Hepatocyte (in vitro differentiated cells): ENCODE measurements around the gene ENOX1. TPM values are rescaled to one million over a fixed set of nuclear protein-coding genes. Genes with fewer than 3 reads are reported as not detected.

Experiments
- DNase-seq: peaks from one replicate; pipeline ENCODE4 v3.0.0-alpha.2; 2016; ENCODE audit warnings: low spot score
- H2AFZ ChIP-seq: fragments of 200-600 bp; sonication (generic); 2 replicates; pipeline ENCODE4 v1.6.0; 2016; ENCODE audit warnings: antibody characterized with exemption, mild to moderate bottlenecking
- H3K27ac ChIP-seq: fragments of 200-600 bp; sonication (generic); 2 replicates; pipeline ENCODE4 v1.5.1; 2016; ENCODE audit warnings: mild to moderate bottlenecking
- H3K27me3 ChIP-seq: fragments of 200-600 bp; sonication (generic); 2 replicates; pipeline ENCODE4 v1.6.1; 2016
- H3K36me3 ChIP-seq: fragments of 200-600 bp; sonication (generic); replicated peaks from 2 replicates; pipeline ENCODE4 v1.5.1; 2016; ENCODE audit warnings: low read depth; ENCODE audit not compliant: insufficient read depth
- H3K4me1 ChIP-seq: fragments of 200-600 bp; sonication (generic); 2 replicates; pipeline ENCODE4 v1.5.1; 2016; ENCODE audit warnings: mild to moderate bottlenecking, moderate library complexity; ENCODE audit not compliant: insufficient read depth
- H3K4me2 ChIP-seq: fragments of 200-600 bp; sonication (generic); 2 replicates; pipeline ENCODE4 v1.6.0; 2016
- H3K4me3 ChIP-seq: fragments of 200-600 bp; sonication (generic); 2 replicates; pipeline ENCODE4 v1.5.1; 2016; ENCODE audit warnings: mild to moderate bottlenecking
- H3K79me2 ChIP-seq: fragments of 200-600 bp; sonication (generic); 2 replicates; pipeline ENCODE4 v1.6.0; 2017; ENCODE audit warnings: mild to moderate bottlenecking
- H3K9me2 ChIP-seq: fragments of 200-600 bp; sonication (generic); replicated peaks from 2 replicates; pipeline ENCODE4 v1.6.0; 2017; ENCODE audit warnings: mild to moderate bottlenecking; ENCODE audit not compliant: insufficient read depth
- H3K9me3 ChIP-seq: fragments of 200-600 bp; sonication (generic); 2 replicates; pipeline ENCODE4 v1.5.1; 2016; ENCODE audit warnings: low read depth, mild to moderate bottlenecking
- H4K20me1 ChIP-seq: fragments of 200-600 bp; sonication (generic); 2 replicates; pipeline ENCODE4 v1.6.0; 2016; ENCODE audit warnings: mild to moderate bottlenecking; ENCODE audit not compliant: insufficient read depth, poor library complexity, severe bottlenecking
- EZH2 ChIP-seq: fragments of 200-600 bp; sonication (generic); IDR thresholded peaks from 2 replicates; pipeline ENCODE4 v1.6.1; 2016; ENCODE audit warnings: antibody characterized with exemption, mild to moderate bottlenecking, borderline replicate concordance
- EZH2phosphoT487 ChIP-seq: fragments of 200-600 bp; sonication (generic); IDR thresholded peaks from one replicate; pipeline ENCODE4 v1.6.1; 2018; ENCODE audit warnings: antibody characterized with exemption, mild to moderate bottlenecking, low read depth, moderate library complexity; ENCODE audit not compliant: unreplicated experiment, severe bottlenecking
- WGBS: methylation state at CpG from one replicate; pipeline ENCODE4 v1.1.6; 2016; ENCODE audit warnings: low lambda C conversion rate; ENCODE audit errors: missing lambda C conversion rate; 5-methylcytosine and 5-hydroxymethylcytosine counted together
- polyA plus RNA-seq: library from polyadenylated mRNA; unstranded; fragments of >200 nt; fragmentation: Nextera tagmentation; extraction: Ambion mirVana; gene quantifications from 2 replicates; pipeline ENCODE4 v1.2.1, GENCODE V29; 2016
- total RNA-seq: library from RNA; depleted of rRNA; stranded (reverse); fragments of >200 nt; gene quantifications from 2 replicates; pipeline ENCODE4 v1.2.3, GENCODE V29; 2014
- TF ChIP-seq, protein P1 (sequence below): fragments of 200-600 bp; sonication (generic); IDR thresholded peaks from 2 replicates; pipeline ENCODE4 v1.5.1; 2016; ENCODE audit warnings: antibody characterized with exemption, mild to moderate bottlenecking; ENCODE audit not compliant: poor library complexity

ENOX1 gene
- total and polyA plus RNA-seq, 2 experiments from 2014 or later = 2.4 to 4.0 TPM

DNA sequence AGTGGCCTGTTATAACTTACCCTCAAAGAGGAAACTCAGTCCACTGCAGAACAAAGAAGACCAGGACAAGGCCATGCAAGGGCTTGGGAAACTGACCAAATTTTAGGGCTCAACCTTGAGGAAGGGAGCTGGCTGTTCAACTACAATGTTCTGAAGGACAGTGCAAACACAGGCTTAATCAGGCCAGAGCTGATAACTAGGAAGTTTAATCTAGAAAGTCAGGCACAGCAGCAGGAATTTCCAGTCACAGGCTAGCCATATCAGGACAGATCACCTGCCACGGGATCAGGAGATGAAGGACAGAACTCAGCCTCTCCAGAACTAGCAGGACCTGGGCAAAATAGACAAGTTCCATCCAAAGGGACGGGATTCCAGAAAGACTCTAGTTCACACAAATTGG is 89.4 kb downstream of the ENOX1 start:
- H3K27ac ChIP-seq = no peak overlapping the region
- no peaks in the 10 kb centered on the region for H3K4me1 ChIP-seq
- no peaks in the 10 kb centered on the region for H3K36me3 ChIP-seq
- no peaks in the 10 kb centered on the region for H3K27me3 ChIP-seq
- no peaks in the 10 kb centered on the region for H3K9me3 ChIP-seq
- H2AFZ ChIP-seq = no peak overlapping the region
- DNase-seq = no peak
- H3K9me2 ChIP-seq = no peaks in the 10 kb centered on the region
- no peak for TF ChIP-seq EZH2phosphoT487
- TF ChIP-seq EZH2 = no peak
- H3K79me2 ChIP-seq = no peaks in the 10 kb centered on the region
- no peak overlapping the region for H3K4me2 ChIP-seq
- no peak overlapping the region for H3K4me3 ChIP-seq
- no peaks in the 10 kb centered on the region for H4K20me1 ChIP-seq
- 76% methylated on average over 2 of the region's 2 CpGs for WGBS

DNA sequence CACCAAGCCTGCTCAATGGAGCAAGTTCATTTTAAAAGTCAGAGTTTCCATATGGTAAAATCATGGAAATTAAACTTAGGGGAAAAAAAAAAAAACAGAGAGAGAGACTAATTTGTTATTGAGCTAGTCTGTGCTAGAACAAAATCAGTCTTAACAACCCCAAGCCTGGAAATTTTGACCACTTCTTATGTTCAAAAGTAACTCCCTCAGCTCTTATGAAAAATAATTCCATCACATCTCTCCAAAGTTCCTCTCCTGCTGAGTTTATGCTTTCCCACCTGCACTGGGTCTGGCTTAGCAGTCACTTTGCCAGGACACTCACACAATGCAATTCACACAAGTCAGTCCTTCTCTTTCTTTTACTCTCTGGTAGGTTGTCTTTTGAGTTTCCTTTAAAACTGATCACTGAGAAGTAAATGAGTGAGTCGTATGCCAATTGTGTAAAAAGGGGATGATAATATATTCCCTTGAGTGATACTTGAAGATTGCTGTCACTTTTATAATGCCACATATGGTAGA is 92.6 kb downstream of the ENOX1 start:
- no peak for TF ChIP-seq EZH2
- TF ChIP-seq, protein P1, sequence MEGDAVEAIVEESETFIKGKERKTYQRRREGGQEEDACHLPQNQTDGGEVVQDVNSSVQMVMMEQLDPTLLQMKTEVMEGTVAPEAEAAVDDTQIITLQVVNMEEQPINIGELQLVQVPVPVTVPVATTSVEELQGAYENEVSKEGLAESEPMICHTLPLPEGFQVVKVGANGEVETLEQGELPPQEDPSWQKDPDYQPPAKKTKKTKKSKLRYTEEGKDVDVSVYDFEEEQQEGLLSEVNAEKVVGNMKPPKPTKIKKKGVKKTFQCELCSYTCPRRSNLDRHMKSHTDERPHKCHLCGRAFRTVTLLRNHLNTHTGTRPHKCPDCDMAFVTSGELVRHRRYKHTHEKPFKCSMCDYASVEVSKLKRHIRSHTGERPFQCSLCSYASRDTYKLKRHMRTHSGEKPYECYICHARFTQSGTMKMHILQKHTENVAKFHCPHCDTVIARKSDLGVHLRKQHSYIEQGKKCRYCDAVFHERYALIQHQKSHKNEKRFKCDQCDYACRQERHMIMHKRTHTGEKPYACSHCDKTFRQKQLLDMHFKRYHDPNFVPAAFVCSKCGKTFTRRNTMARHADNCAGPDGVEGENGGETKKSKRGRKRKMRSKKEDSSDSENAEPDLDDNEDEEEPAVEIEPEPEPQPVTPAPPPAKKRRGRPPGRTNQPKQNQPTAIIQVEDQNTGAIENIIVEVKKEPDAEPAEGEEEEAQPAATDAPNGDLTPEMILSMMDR = no peak
- no peak for TF ChIP-seq EZH2phosphoT487
- H3K4me2 ChIP-seq = no peak overlapping the region

DNA sequence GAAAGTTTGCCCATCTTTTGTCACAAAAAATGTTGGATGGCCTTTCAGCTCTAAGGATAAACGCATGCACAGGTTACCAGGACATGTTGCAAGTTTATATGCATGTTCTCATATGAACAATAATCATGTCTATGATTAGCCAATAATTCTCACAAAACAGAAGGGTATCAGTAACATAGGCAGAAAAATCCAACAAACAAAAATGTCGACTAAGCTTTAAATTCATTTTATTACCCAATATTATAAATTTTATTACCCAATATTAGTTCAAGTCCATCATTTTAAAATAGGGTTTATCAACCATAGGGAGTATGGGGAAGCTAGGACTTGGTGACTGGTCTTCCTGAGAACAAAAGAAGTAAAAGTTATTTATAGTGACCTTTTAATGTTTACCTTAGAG is 93.1 kb downstream of the ENOX1 start:
- no peaks in the 10 kb centered on the region for H3K4me1 ChIP-seq
- no peak overlapping the region for H3K4me2 ChIP-seq
- H3K9me3 ChIP-seq = no peaks in the 10 kb centered on the region
- no peak for DNase-seq
- WGBS = 83% methylated on average over 2 of the region's 2 CpGs
- TF ChIP-seq EZH2 (no peak), EZH2phosphoT487 (no peak)
- TF ChIP-seq, protein P1 = no peak
- no peaks in the 10 kb centered on the region for H4K20me1 ChIP-seq
- no peak overlapping the region for H3K4me3 ChIP-seq
- H3K9me2 ChIP-seq = no peaks in the 10 kb centered on the region
- no peaks in the 10 kb centered on the region for H3K36me3 ChIP-seq
- no peak overlapping the region for H2AFZ ChIP-seq
- no peaks in the 10 kb centered on the region for H3K27me3 ChIP-seq
- no peaks in the 10 kb centered on the region for H3K79me2 ChIP-seq
- no peak overlapping the region for H3K27ac ChIP-seq

More for the DNA sequence above, 92.6 kb downstream of the ENOX1 start:
- Histone ChIP-seq H3K4me3 (no peak overlapping the region), H3K4me1 (no peaks in the 10 kb centered on the region), H3K9me2 (no peaks in the 10 kb centered on the region), H4K20me1 (no peaks in the 10 kb centered on the region), H3K27ac (no peak overlapping the region), H3K36me3 (no peaks in the 10 kb centered on the region), H3K79me2 (no peaks in the 10 kb centered on the region), H2AFZ (no peak overlapping the region), H3K27me3 (no peaks in the 10 kb centered on the region), H3K9me3 (no peaks in the 10 kb centered on the region)
- DNase-seq = no peak
- WGBS = 73% methylated on average over 1 of the region's 1 CpG

DNA sequence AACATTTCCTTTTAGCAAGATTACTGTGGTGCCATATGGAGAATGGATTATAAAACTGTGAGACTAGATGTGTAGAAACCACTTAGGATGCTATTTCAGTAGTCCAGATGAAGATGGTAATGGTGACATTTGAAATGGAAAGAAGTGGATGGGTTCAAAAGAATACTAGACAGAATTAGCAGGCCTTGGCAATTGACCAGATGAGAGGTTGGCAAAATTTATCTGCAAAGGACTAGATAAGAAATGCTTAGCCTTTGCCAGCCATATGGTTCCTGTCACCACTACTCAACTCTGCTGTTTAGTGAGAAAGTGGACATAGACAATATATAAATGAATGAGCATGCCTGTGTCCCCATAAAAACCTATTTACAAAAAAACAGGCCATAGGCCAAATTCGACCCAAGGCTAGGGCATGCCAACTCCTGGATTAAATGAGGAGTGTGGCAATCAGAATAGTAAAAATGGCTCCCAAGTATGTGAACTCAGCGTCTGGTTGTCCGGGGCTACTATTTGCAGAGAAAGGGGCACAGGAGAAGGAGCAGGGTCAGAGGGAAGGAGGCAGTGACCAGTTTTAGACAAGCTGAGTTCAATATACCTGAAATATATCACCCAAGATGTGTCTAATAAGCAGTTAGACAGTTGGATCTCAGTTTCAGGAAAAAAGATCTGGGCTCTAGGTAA is 98.4 kb downstream of the ENOX1 start:
- no peaks in the 10 kb centered on the region for H3K27me3 ChIP-seq
- H3K79me2 ChIP-seq = no peaks in the 10 kb centered on the region
- H3K27ac ChIP-seq = no peak overlapping the region
- no peaks in the 10 kb centered on the region for H3K9me2 ChIP-seq
- H3K4me1 ChIP-seq = peaks cover 11% of the 10 kb centered on the region
- H3K9me3 ChIP-seq = no peaks in the 10 kb centered on the region
- WGBS = 86% methylated on average over 3 of the region's 3 CpGs
- TF ChIP-seq, protein P1 = no peak
- no peak for TF ChIP-seq EZH2phosphoT487
- TF ChIP-seq EZH2 = no peak
- H3K4me3 ChIP-seq = no peak overlapping the region
- no peaks in the 10 kb centered on the region for H4K20me1 ChIP-seq
- H2AFZ ChIP-seq = no peak overlapping the region
- DNase-seq = no peak
- H3K36me3 ChIP-seq = no peaks in the 10 kb centered on the region
- no peak overlapping the region for H3K4me2 ChIP-seq
